ENCODE results near the gene KRTAP10-10.
"Not testable (repeated sequence)": the region's sequence is repeated elsewhere in the genome, so short reads cannot be mapped to it uniquely, and the experiment has no call there.

The KRTAP10-10 gene

GRCh38 chr21:44637851-44638348, 744 bp downstream of the KRTAP10-10 start:
- H3K4me1 ChIP-seq (ENCODE audit: control insufficient read depth, insufficient read depth, low read length, poor library complexity, severe bottlenecking); H3K36me3 ChIP-seq (ENCODE audit: control insufficient read depth, insufficient read depth, low read length); H3K27me3 ChIP-seq (replicated peaks; ENCODE audit: control insufficient read depth, insufficient read depth, low read length, poor library complexity, severe bottlenecking); H3K4me3 ChIP-seq (ENCODE audit: insufficient read depth, low read depth, low read length, poor library complexity, severe bottlenecking); DNase-seq; H3K27ac ChIP-seq (ENCODE audit: insufficient read depth, low read length, poor library complexity, severe bottlenecking); H3K9me3 ChIP-seq (ENCODE audit: control insufficient read depth, low read length): not testable (repeated sequence)

DNA sequence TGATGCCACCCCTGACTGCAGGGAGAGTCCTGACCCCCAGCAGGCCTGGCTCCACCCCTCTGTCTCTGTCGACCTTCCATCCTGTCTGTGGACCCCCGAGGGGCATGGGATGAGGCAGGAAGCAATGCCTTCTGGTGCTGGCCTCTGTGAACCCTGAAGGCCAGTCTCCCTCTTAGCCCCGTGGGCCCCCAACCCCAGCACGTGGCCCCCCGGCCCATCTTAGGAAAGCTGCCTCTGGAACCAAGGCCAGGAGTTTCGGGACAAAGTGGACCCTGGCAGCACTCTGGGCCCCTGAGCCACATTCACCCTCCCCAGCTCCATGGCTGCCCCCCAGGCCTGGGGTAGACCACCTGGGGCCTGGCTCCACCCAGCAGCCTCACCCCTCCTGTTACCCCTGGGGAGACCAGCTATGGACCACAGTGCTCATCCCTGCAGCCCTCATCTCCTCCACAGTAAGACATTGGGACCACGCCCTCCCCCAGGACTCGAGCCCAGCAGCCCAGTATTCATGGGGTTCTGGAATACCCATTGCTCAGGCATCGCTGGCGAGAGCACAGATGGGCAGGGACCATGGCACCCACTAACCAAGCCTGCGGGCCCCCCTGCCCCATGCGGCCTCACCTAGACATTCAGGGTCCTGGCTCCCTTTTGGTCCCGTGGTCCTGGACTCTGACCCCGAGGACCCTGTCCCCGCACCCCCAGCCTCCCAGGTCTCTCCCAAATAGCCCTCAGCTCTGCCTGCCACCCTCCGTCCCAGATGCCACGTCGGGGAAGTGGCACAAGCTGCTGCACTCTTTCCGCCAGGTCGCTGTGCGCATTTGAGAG, 1.6 kb downstream of the KRTAP10-10 start:
- not testable (repeated sequence) for H3K4me3 ChIP-seq (ENCODE audit: insufficient read depth, low read depth, low read length, poor library complexity, severe bottlenecking); H3K36me3 ChIP-seq (ENCODE audit: control insufficient read depth, insufficient read depth, low read length); H3K27ac ChIP-seq (ENCODE audit: insufficient read depth, low read length, poor library complexity, severe bottlenecking); H3K27me3 ChIP-seq (replicated peaks; ENCODE audit: control insufficient read depth, insufficient read depth, low read length, poor library complexity, severe bottlenecking); H3K9me3 ChIP-seq (ENCODE audit: control insufficient read depth, low read length); H3K4me1 ChIP-seq (ENCODE audit: control insufficient read depth, insufficient read depth, low read length, poor library complexity, severe bottlenecking); DNase-seq

- Histone ChIP-seq H3K27ac (ENCODE audit: insufficient read depth, low read length, poor library complexity, severe bottlenecking) (no peak overlapping the region), H3K27me3 (replicated peaks; ENCODE audit: control insufficient read depth, insufficient read depth, low read length, poor library complexity, severe bottlenecking) (no peaks in the 10 kb centered on the region), H3K9me3 (ENCODE audit: control insufficient read depth, low read length) (no peaks in the 10 kb centered on the region), H3K36me3 (ENCODE audit: control insufficient read depth, insufficient read depth, low read length) (no peaks in the 10 kb centered on the region), H3K4me3 (ENCODE audit: insufficient read depth, low read depth, low read length, poor library complexity, severe bottlenecking) (no peak overlapping the region), H3K4me1 (ENCODE audit: control insufficient read depth, insufficient read depth, low read length, poor library complexity, severe bottlenecking) (no peaks in the 10 kb centered on the region)
- DNase-seq = no peak
Observed at GRCh38 chr21:44639331-44639655, 2.1 kb downstream of the KRTAP10-10 start.

DNA sequence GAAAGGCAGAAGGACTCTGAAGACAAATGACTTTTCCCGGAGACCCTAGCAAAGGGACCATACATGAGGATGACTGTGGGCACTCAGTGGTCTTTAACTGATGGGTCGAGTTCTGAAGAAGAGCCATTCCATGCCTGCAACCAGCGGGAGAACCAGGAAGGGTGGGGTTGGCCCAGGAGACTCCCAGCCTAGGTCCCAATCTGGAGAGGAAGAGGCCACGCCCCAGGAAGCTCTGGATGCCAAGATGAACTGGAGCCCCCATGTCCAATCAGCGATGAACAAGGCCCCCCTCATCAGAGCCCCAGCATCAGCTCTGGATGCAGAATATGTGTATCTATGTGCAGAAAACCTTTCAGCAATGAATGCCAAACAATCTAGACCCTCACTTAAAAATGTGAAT, 3.6 kb downstream of the KRTAP10-10 start:
- H3K36me3 ChIP-seq (ENCODE audit: control insufficient read depth, insufficient read depth, low read length) = no peaks in the 10 kb centered on the region
- no peaks in the 10 kb centered on the region for H3K4me1 ChIP-seq (ENCODE audit: control insufficient read depth, insufficient read depth, low read length, poor library complexity, severe bottlenecking)
- H3K27me3 ChIP-seq (replicated peaks; ENCODE audit: control insufficient read depth, insufficient read depth, low read length, poor library complexity, severe bottlenecking) = no peaks in the 10 kb centered on the region
- no peak overlapping the region for H3K4me3 ChIP-seq (ENCODE audit: insufficient read depth, low read depth, low read length, poor library complexity, severe bottlenecking)
- no peaks in the 10 kb centered on the region for H3K9me3 ChIP-seq (ENCODE audit: control insufficient read depth, low read length)
- DNase-seq = no peak
- no peak overlapping the region for H3K27ac ChIP-seq (ENCODE audit: insufficient read depth, low read length, poor library complexity, severe bottlenecking)

DNA sequence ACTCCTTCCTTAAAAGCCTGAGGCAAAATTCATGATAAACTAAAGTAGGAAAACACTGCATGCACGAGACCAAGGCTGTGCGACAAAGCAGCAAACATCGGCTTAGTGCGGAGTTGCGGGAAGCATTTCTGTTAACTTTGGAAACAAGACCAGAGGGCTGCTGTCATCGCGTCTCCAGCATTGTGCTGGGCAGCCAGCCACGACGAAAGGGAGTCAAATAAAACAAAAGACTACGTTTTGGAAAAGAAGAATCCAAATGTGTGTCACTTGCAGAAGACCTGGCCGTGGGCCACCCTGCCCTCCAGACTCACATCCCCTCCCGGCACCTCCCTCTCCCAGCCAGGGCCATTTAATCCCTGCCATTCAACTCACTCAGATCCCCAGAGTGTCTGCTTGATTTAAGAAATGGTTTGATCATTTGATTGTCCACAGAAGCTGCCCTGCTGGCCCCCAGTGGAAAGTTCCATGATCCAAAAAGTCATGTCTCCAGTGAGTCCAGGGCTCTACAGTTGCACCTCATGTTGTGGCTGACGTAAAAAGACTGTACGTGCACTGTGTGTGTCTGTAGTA, 6.7 kb downstream of the KRTAP10-10 start:
- Histone ChIP-seq H3K4me3 (ENCODE audit: insufficient read depth, low read depth, low read length, poor library complexity, severe bottlenecking) (no peak overlapping the region), H3K9me3 (ENCODE audit: control insufficient read depth, low read length) (no peaks in the 10 kb centered on the region), H3K4me1 (ENCODE audit: control insufficient read depth, insufficient read depth, low read length, poor library complexity, severe bottlenecking) (no peaks in the 10 kb centered on the region), H3K27me3 (replicated peaks; ENCODE audit: control insufficient read depth, insufficient read depth, low read length, poor library complexity, severe bottlenecking) (no peaks in the 10 kb centered on the region), H3K27ac (ENCODE audit: insufficient read depth, low read length, poor library complexity, severe bottlenecking) (no peak overlapping the region), H3K36me3 (ENCODE audit: control insufficient read depth, insufficient read depth, low read length) (no peaks in the 10 kb centered on the region)
- DNase-seq = no peak

- Histone ChIP-seq H3K27ac (ENCODE audit: insufficient read depth, low read length, poor library complexity, severe bottlenecking) (no peak overlapping the region), H3K27me3 (replicated peaks; ENCODE audit: control insufficient read depth, insufficient read depth, low read length, poor library complexity, severe bottlenecking) (no peaks in the 10 kb centered on the region), H3K9me3 (ENCODE audit: control insufficient read depth, low read length) (no peaks in the 10 kb centered on the region), H3K4me1 (ENCODE audit: control insufficient read depth, insufficient read depth, low read length, poor library complexity, severe bottlenecking) (no peaks in the 10 kb centered on the region), H3K4me3 (ENCODE audit: insufficient read depth, low read depth, low read length, poor library complexity, severe bottlenecking) (no peak overlapping the region), H3K36me3 (ENCODE audit: control insufficient read depth, insufficient read depth, low read length) (no peaks in the 10 kb centered on the region)
- no peak for DNase-seq
Observed at GRCh38 chr21:44644878-44645277, 7.7 kb downstream of the KRTAP10-10 start.

DNA sequence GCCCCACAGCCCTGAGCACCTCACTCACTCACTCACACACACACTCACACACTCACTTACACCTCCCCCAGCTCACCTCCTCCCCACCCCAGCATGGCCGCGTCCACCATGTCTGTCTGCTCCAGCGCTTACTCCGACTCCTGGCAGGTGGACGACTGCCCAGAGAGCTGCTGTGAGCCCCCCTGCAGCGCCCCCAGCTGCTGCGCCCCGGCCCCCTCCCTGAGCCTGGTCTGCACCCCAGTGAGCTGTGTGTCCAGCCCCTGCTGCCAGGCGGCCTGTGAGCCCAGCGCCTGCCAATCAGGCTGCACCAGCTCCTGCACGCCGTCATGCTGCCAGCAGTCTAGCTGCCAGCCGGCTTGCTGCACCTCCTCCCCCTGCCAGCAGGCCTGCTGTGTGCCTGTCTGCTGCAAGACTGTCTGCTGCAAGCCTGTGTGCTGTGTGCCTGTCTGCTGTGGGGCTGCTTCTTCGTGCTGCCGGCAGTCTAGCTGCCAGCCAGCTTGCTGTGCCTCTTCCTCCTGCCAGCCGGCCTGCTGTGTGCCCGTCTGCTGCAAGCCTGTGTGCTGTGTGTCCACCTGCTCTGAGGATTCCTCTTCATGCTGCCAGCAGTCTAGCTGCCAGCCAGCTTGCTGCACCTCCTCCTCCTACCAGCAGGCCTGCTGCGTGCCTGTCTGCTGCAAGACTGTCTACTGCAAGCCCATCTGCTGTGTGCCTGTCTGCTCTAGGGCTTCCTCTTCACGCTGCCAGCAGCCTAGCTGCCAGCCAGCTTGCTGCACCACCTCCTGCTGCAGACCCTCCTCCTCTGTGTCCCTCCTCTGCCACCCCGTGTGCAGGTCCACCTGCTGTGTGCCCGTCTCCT, 9.4 kb downstream of the KRTAP10-10 start, which contains the start of gene KRTAP10-11:
Gene KRTAP10-11 (plus strand): TSS at position 49 of the 856 bp plus-strand sequence. CDS start 45 bp downstream, at position 94.
- not testable (repeated sequence) for H3K4me1 ChIP-seq (ENCODE audit: control insufficient read depth, insufficient read depth, low read length, poor library complexity, severe bottlenecking); H3K36me3 ChIP-seq (ENCODE audit: control insufficient read depth, insufficient read depth, low read length); H3K4me3 ChIP-seq (ENCODE audit: insufficient read depth, low read depth, low read length, poor library complexity, severe bottlenecking); H3K27ac ChIP-seq (ENCODE audit: insufficient read depth, low read length, poor library complexity, severe bottlenecking); H3K9me3 ChIP-seq (ENCODE audit: control insufficient read depth, low read length); DNase-seq; H3K27me3 ChIP-seq (replicated peaks; ENCODE audit: control insufficient read depth, insufficient read depth, low read length, poor library complexity, severe bottlenecking)

DNA sequence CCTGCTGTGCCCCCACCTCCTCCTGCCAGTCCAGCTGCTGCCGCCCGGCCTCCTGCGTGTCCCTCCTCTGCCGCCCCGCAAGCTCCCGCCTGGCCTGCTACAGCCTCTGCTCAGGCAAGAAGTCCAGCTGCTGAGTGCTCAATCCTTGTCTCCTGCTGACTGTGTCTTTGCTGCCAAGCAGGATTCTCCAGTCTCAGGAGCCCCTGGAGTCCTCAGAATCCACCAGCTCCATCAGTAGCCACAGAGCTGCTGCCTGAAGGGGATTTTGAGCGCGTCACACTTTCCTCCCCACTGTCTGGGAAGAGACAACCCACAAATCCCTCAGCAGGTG, 10.0 kb downstream of the KRTAP10-10 start:
- H3K27me3 ChIP-seq (replicated peaks; ENCODE audit: control insufficient read depth, insufficient read depth, low read length, poor library complexity, severe bottlenecking) = no peaks in the 10 kb centered on the region
- no peaks in the 10 kb centered on the region for H3K9me3 ChIP-seq (ENCODE audit: control insufficient read depth, low read length)
- H3K27ac ChIP-seq (ENCODE audit: insufficient read depth, low read length, poor library complexity, severe bottlenecking) = no peak overlapping the region
- no peak for DNase-seq
- no peak overlapping the region for H3K4me3 ChIP-seq (ENCODE audit: insufficient read depth, low read depth, low read length, poor library complexity, severe bottlenecking)
- H3K36me3 ChIP-seq (ENCODE audit: control insufficient read depth, insufficient read depth, low read length) = no peaks in the 10 kb centered on the region
- no peaks in the 10 kb centered on the region for H3K4me1 ChIP-seq (ENCODE audit: control insufficient read depth, insufficient read depth, low read length, poor library complexity, severe bottlenecking)

DNA sequence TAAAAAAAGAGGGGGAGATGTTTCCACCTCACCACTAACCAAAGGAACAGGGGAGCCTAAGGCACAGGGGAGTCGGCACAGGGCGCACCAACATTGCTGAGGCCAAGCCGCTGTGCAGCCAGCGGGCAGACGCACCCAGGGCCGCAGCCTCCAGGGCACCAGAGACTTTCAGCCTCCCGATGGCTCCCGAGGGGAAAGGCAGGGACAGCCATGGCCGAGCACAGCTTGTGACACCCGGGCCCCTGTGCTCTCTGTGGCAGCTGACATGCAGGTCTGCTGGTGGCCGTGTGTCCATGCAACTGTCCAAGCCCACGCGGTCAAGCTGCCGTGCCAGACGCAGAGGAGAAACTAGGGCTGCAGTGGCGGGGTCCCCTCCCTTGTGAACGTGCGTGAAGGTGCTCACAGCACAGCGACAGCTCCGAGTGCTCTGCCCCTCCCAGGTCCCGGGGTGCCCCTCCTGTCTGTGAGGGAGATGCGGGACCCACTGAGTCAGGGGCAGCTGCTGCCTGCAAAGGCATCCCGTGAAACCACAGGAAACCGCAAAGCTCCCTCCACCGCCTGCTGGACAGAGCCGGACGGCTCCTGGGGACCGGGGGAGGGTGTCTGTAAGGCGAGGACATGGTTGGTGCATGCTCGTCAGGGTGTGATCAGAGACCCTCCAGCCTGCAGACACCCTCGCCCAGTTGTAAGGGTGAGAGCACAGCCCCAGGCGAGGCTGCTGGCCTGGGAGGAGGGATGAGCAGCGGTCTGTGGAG, 11.6 kb downstream of the KRTAP10-10 start:
- Histone ChIP-seq H3K27ac (ENCODE audit: insufficient read depth, low read length, poor library complexity, severe bottlenecking) (no peak overlapping the region), H3K4me1 (ENCODE audit: control insufficient read depth, insufficient read depth, low read length, poor library complexity, severe bottlenecking) (peaks cover 3% of the 10 kb centered on the region), H3K27me3 (replicated peaks; ENCODE audit: control insufficient read depth, insufficient read depth, low read length, poor library complexity, severe bottlenecking) (no peaks in the 10 kb centered on the region), H3K36me3 (ENCODE audit: control insufficient read depth, insufficient read depth, low read length) (no peaks in the 10 kb centered on the region), H3K4me3 (ENCODE audit: insufficient read depth, low read depth, low read length, poor library complexity, severe bottlenecking) (no peak overlapping the region), H3K9me3 (ENCODE audit: control insufficient read depth, low read length) (no peaks in the 10 kb centered on the region)
- no peak for DNase-seq
